Right lobe of liver (tissue), 6 donors: Measurements from ENCODE around the gene LEKR1. TPM values are rescaled to one million over a fixed set of nuclear protein-coding genes. Genes with fewer than 3 reads are reported as not detected.

Experiments
- ATAC-seq, 4 donors: fragments of 200-7000 bp; cut with Tn5 transposase; one replicate each; pipeline ENCODE4 v1.9.1; 2020; ENCODE audit warnings: mild to moderate bottlenecking in 4 of 4, moderate library complexity in 4 of 4
- DNase-seq, 3 donors: peaks; one replicate each; pipeline ENCODE4 v3.0.0-alpha.2; 2020
- H3K27ac ChIP-seq, 3 donors: fragments of 200-600 bp; one replicate each; pipeline ENCODE4 v1.8.0; 2022
- H3K27me3 ChIP-seq, 2 donors: fragments of 200-600 bp; one replicate each; pipeline ENCODE4 v1.8.0; 2022
- H3K36me3 ChIP-seq, 4 donors: fragments of 200-600 bp; sonication (generic) in 1 of 4; one replicate each; pipeline versions ENCODE4 v1.5.1 to v1.8.0; 2017 to 2022; ENCODE audit warnings: control low read depth in 1 of 4
- H3K4me1 ChIP-seq, 4 donors: fragments of 200-600 bp; sonication (generic) in 1 of 4; one replicate each; pipeline versions ENCODE4 v1.5.1 to v1.8.0; 2017 to 2022; ENCODE audit warnings: control low read depth in 1 of 4
- H3K4me3 ChIP-seq, 3 donors: fragments of 200-600 bp; one replicate each; pipeline ENCODE4 v1.8.0; 2022
- H3K9me3 ChIP-seq, 4 donors: fragments of 200-600 bp; sonication (generic) in 1 of 4; one replicate each; pipeline versions ENCODE4 v1.5.1 to v1.8.0; 2017 to 2022; ENCODE audit warnings: control low read depth in 1 of 4
- CTCF ChIP-seq, 4 donors: fragments of 200-600 bp in 3 of 4; fragments of 450-650 bp in 1 of 4; IDR thresholded peaks; one replicate each; pipeline versions ENCODE4 v1.5.1 to v1.8.0; 2016 to 2022; ENCODE audit warnings: antibody characterized with exemption in 4 of 4, mild to moderate bottlenecking in 2 of 4
- POLR2A ChIP-seq: fragments of 450-650 bp; IDR thresholded peaks from one replicate; pipeline ENCODE4 v1.6.1; 2017; ENCODE audit warnings: antibody characterized with exemption, mild to moderate bottlenecking
- WGBS: methylation state at CpG from one replicate; pipeline ENCODE4 v1.1.6; 2018; ENCODE audit warnings: low coverage, low lambda C conversion rate; ENCODE audit not compliant: insufficient coverage; ENCODE audit errors: missing lambda C conversion rate; 5-methylcytosine and 5-hydroxymethylcytosine counted together
- intact Hi-C, 2 donors: fragments of 100-400 bp; cut with DNase I; formaldehyde crosslinking; loops; one replicate each; pipeline versions ENCODE4 v1.11.2 to v1.14.1; 2022
- total RNA-seq, 6 experiments: library from RNA; depleted of rRNA in 2 of 6; stranded (reverse); fragments of >200 nt in 2 of 6; fragmentation: NEBNext Ultra II Directional in 3 of 6; extraction: Animal tissue kit (Norgen Biotek cat#: 25700) in 3 of 6; gene quantifications; one replicate each; pipeline versions ENCODE4 v1.1.0 to v1.2.4, GENCODE V29; 2016 to 2023
- donor health status: DM: no; HTN: yes; CAD: no.
- donor health status: DM: no; HTN: no; CAD: no.
- donor health status: DM: no; HTN: no; CAD: no.
- donor health status: DM: no; HTN: yes; CAD: no.
- donor health status: DM: no; HTN: yes; CAD: no.

Gene LEKR1
- total RNA-seq, 6 experiments from 2014 or later: 0.49 to 1.4 (median 0.74) TPM; not detected in 2

- DNase-seq (no peak), ATAC-seq (no peak)
- H3K4me1 ChIP-seq: peaks cover 0 to 4% (median 0%) of the 10 kb centered on the region in 4 donors
- no peak overlapping the region for H3K4me3 ChIP-seq
- no peaks in the 10 kb centered on the region for H3K36me3 ChIP-seq
- 79% methylated on average over 5 of the region's 5 CpGs for WGBS
- TF ChIP-seq CTCF (IDR thresholded peaks at IDR 0.05): no peak
- TF ChIP-seq POLR2A: no peak
- H3K27ac ChIP-seq: no peak overlapping the region
- intact Hi-C loops: no loop called here
- no peaks in the 10 kb centered on the region for H3K9me3 ChIP-seq
- H3K27me3 ChIP-seq: no peaks in the 10 kb centered on the region
Measured at GRCh38 chr3:156898296-156898880, 72.2 kb downstream of the LEKR1 start.

GRCh38 chr3:156899951-156900350, 73.8 kb downstream of the LEKR1 start:
- ATAC-seq (no peak), DNase-seq (no peak)
- H3K4me3 ChIP-seq: no peak overlapping the region
- no peaks in the 10 kb centered on the region for H3K27me3 ChIP-seq
- 47% methylated on average over 1 of the region's 1 CpG for WGBS
- no peak overlapping the region for H3K27ac ChIP-seq
- H3K4me1 ChIP-seq: peaks cover 0 to 4% (median 0%) of the 10 kb centered on the region in 4 donors
- TF ChIP-seq POLR2A: no peak
- TF ChIP-seq CTCF (IDR thresholded peaks at IDR 0.05): no peak
- H3K9me3 ChIP-seq: no peaks in the 10 kb centered on the region
- H3K36me3 ChIP-seq: no peaks in the 10 kb centered on the region
- intact Hi-C loops: no loop called here

- no peak for DNase-seq
- no peaks in the 10 kb centered on the region for H3K27me3 ChIP-seq
- TF ChIP-seq CTCF (IDR thresholded peaks at IDR 0.05): no peak
- no peak for TF ChIP-seq POLR2A
- H3K36me3 ChIP-seq: no peaks in the 10 kb centered on the region
- H3K9me3 ChIP-seq: no peaks in the 10 kb centered on the region
- H3K4me3 ChIP-seq: no peak overlapping the region
- ATAC-seq: no peak
- H3K4me1 ChIP-seq: peaks cover 0 to 4% (median 0%) of the 10 kb centered on the region in 4 donors
- no peak overlapping the region for H3K27ac ChIP-seq
- intact Hi-C loops: no loop called here
Measured at GRCh38 chr3:156902916-156903315, 76.8 kb downstream of the LEKR1 start.

DNA sequence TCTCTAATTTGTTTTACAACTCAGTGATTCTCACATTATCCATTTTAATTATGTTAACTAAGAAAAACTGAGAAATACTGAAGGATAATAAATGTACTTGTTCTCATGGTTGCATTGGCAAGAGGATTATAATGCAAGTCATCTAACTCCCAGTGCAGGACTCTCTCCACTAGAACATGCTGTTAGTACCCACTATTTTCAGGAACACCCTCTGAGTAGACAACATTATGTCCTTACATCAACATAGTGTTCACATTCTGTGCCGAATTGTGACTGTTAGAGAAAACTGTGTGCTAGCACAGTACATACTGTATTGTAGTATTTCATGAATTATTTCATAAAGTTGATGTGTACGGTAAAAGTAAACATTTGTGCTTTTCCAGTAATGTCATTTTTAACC, 80.1 kb downstream of the LEKR1 start:
- no peaks in the 10 kb centered on the region for H3K4me1 ChIP-seq
- TF ChIP-seq CTCF (IDR thresholded peaks at IDR 0.05): no peak
- TF ChIP-seq POLR2A: no peak
- H3K27ac ChIP-seq: no peak overlapping the region
- no peaks in the 10 kb centered on the region for H3K36me3 ChIP-seq
- H3K4me3 ChIP-seq: no peak overlapping the region
- H3K27me3 ChIP-seq: no peaks in the 10 kb centered on the region
- no peaks in the 10 kb centered on the region for H3K9me3 ChIP-seq
- intact Hi-C loops: no loop called here
- DNase-seq: no peak
- ATAC-seq: no peak
- WGBS: 86% methylated on average over 2 of the region's 2 CpGs

DNA sequence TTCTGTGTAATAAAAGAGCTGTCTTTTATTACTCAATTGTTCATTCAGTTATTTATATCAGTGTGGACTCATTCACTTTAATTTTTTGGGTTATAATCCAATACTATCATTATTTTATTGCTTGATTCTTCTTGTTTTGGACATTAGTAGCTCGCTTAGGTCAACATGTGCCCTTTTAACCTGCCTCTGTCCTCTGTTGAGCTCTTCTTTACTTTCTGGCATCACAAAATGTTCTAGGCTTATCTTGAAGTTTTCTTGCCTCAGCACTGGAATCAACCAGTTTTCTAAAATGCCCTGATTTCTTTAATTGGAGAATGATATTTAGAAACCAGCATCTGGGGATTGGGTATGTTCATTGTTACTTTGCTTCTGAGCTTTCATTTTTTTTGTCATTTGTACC, 82.2 kb downstream of the LEKR1 start:
- Histone ChIP-seq H3K9me3 (no peaks in the 10 kb centered on the region), H3K36me3 (no peaks in the 10 kb centered on the region), H3K4me1 (no peaks in the 10 kb centered on the region), H3K27ac (no peak overlapping the region), H3K27me3 (no peaks in the 10 kb centered on the region), H3K4me3 (no peak overlapping the region)
- intact Hi-C loops: no loop called here
- no peak for DNase-seq
- ATAC-seq: no peak
- 54% methylated on average over 1 of the region's 1 CpG for WGBS
- TF ChIP-seq CTCF (IDR thresholded peaks at IDR 0.05): no peak
- no peak for TF ChIP-seq POLR2A
